ENCODE results near the gene SMIM14.

DNA sequence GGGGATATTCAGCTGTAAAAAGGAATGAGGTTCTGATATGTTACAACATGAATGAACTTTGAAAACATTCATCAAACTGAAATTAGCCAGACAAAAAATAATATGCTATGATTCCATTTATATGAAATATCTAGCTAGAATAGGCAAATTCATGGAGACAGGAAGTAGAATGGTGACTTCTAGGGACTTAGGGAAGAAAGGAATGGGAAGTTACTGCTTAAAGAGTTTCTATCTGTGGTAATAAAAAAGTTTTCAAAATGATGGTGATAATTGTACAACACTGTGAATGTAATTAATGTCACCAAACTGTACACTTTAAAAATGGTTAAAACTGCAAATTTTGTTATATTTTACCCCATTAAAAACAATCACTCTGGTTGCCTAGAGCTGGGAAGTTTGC, 30.2 kb downstream of the SMIM14 start:
- TF ChIP-seq POLR2A (IDR thresholded peaks at IDR 0.05; ENCODE audit: low read depth, low read length): no peak
- no peak for TF ChIP-seq POLR2AphosphoS5 (IDR thresholded peaks at IDR 0.05; ENCODE audit: low read depth, low read length)
- no peak for TF ChIP-seq TAF1 (IDR thresholded peaks at IDR 0.05; ENCODE audit: borderline replicate concordance, low read depth, low read length)

Data from GM12892 (cell line).